Stomach smooth muscle (tissue), 2 donors: ENCODE data around the gene GRID1.
"Not testable (repeated sequence)": the region's sequence is repeated elsewhere in the genome, so short reads cannot be mapped to it uniquely, and the experiment has no call there.

ENCODE experiments used
- H3K27ac ChIP-seq: one replicate; pipeline ENCODE4 v1.7.0; 2013; ENCODE audit warnings: mild to moderate bottlenecking, low read length, inconsistent platforms
- H3K27me3 ChIP-seq, 2 donors: one replicate each; pipeline ENCODE4 v1.7.0; 2013; ENCODE audit warnings: low read length in 2 of 2; ENCODE audit not compliant: insufficient read depth in 2 of 2, control insufficient read depth in 1 of 2
- H3K36me3 ChIP-seq, 2 donors: one replicate each; pipeline ENCODE4 v1.7.0; 2013; ENCODE audit warnings: low read length in 2 of 2; ENCODE audit not compliant: control insufficient read depth in 2 of 2, insufficient read depth in 2 of 2
- H3K4me1 ChIP-seq: one replicate; pipeline ENCODE4 v1.7.0; 2013; ENCODE audit warnings: low read length; ENCODE audit not compliant: control insufficient read depth, insufficient read depth
- H3K4me3 ChIP-seq, 2 donors: one replicate each; pipeline ENCODE4 v1.7.0; 2013; ENCODE audit warnings: low read length in 2 of 2
- H3K9ac ChIP-seq, 2 donors: one replicate each; pipeline ENCODE4 v1.7.0; 2013; ENCODE audit warnings: low read length in 2 of 2, mild to moderate bottlenecking in 1 of 2
- H3K9me3 ChIP-seq, 2 donors: one replicate each; pipeline ENCODE4 v1.7.0; 2013; ENCODE audit warnings: low read length in 2 of 2; ENCODE audit not compliant: control insufficient read depth in 2 of 2
- donor health status: healthy.
- donor health status: Pancreatic carcinoma.

The GRID1 gene

GRCh38 chr10:85961073-85961472 lies 405.5 kb downstream of the GRID1 start:
- Histone ChIP-seq H3K4me3 (no peak overlapping the region), H3K9me3 (peaks cover under 1 to 2% of the 10 kb centered on the region in 2 donors), H3K4me1 (no peaks in the 10 kb centered on the region), H3K27me3 (no peaks in the 10 kb centered on the region), H3K9ac (no peak overlapping the region), H3K36me3 (no peaks in the 10 kb centered on the region), H3K27ac (no peak overlapping the region)

- Histone ChIP-seq H3K9me3 (peaks cover 0 to 2% of the 10 kb centered on the region in 2 donors), H3K9ac (no peak overlapping the region), H3K4me1 (no peaks in the 10 kb centered on the region), H3K36me3 (no peaks in the 10 kb centered on the region), H3K27ac (no peak overlapping the region), H3K27me3 (no peaks in the 10 kb centered on the region), H3K4me3 (no peak overlapping the region)
These were observed 407.4 kb downstream of the GRID1 start for GRCh38 chr10:85959239-85959638.

GRCh38 chr10:85950921-85951320 lies 415.7 kb downstream of the GRID1 start:
- Histone ChIP-seq H3K27ac (no peak overlapping the region), H3K9ac (no peak overlapping the region), H3K4me3 (no peak overlapping the region), H3K4me1 (no peaks in the 10 kb centered on the region), H3K27me3 (no peaks in the 10 kb centered on the region), H3K9me3 (no peaks in the 10 kb centered on the region), H3K36me3 (no peaks in the 10 kb centered on the region)

GRCh38 chr10:85946713-85947326 lies 419.8 kb downstream of the GRID1 start:
- no peaks in the 10 kb centered on the region for H3K9me3 ChIP-seq
- no peaks in the 10 kb centered on the region for H3K27me3 ChIP-seq
- no peaks in the 10 kb centered on the region for H3K36me3 ChIP-seq
- H3K9ac ChIP-seq = no peak overlapping the region
- no peak overlapping the region for H3K4me3 ChIP-seq
- H3K4me1 ChIP-seq = no peaks in the 10 kb centered on the region
- no peak overlapping the region for H3K27ac ChIP-seq

- Histone ChIP-seq H3K36me3 (no peaks in the 10 kb centered on the region), H3K9me3 (no peaks in the 10 kb centered on the region), H3K27me3 (no peaks in the 10 kb centered on the region), H3K4me3 (no peak overlapping the region), H3K27ac (no peak overlapping the region), H3K9ac (no peak overlapping the region), H3K4me1 (no peaks in the 10 kb centered on the region)
These were observed 430.4 kb downstream of the GRID1 start for GRCh38 chr10:85936161-85936560.

- no peaks in the 10 kb centered on the region for H3K27me3 ChIP-seq
- H3K27ac ChIP-seq = no peak overlapping the region
- no peaks in the 10 kb centered on the region for H3K36me3 ChIP-seq
- no peaks in the 10 kb centered on the region for H3K9me3 ChIP-seq
- no peak overlapping the region for H3K4me3 ChIP-seq
- H3K4me1 ChIP-seq = no peaks in the 10 kb centered on the region
- no peak overlapping the region for H3K9ac ChIP-seq
These were observed 432.0 kb downstream of the GRID1 start for GRCh38 chr10:85934586-85934985.

- H3K9ac ChIP-seq, H3K36me3 ChIP-seq, H3K4me3 ChIP-seq, H3K9me3 ChIP-seq, H3K4me1 ChIP-seq, H3K27me3 ChIP-seq, H3K27ac ChIP-seq: not testable (repeated sequence)
These were observed 436.6 kb downstream of the GRID1 start for GRCh38 chr10:85929993-85930392.

GRCh38 chr10:85927952-85928665 lies 438.5 kb downstream of the GRID1 start:
- no peaks in the 10 kb centered on the region for H3K27me3 ChIP-seq
- H3K4me3 ChIP-seq = no peak overlapping the region
- H3K4me1 ChIP-seq = peaks cover 7% of the 10 kb centered on the region
- no peak overlapping the region for H3K9ac ChIP-seq
- no peaks in the 10 kb centered on the region for H3K9me3 ChIP-seq
- H3K36me3 ChIP-seq = no peaks in the 10 kb centered on the region
- H3K27ac ChIP-seq = no peak overlapping the region

- Histone ChIP-seq H3K9me3 (no peaks in the 10 kb centered on the region), H3K27me3 (no peaks in the 10 kb centered on the region), H3K9ac (no peak overlapping the region), H3K27ac (no peak overlapping the region), H3K4me3 (no peak overlapping the region), H3K4me1 (peaks cover 11% of the 10 kb centered on the region), H3K36me3 (no peaks in the 10 kb centered on the region)
These were observed 439.6 kb downstream of the GRID1 start for GRCh38 chr10:85926986-85927385.

GRCh38 chr10:85926136-85926535 lies 440.5 kb downstream of the GRID1 start:
- peaks cover 19% of the 10 kb centered on the region for H3K4me1 ChIP-seq
- no peak overlapping the region for H3K9ac ChIP-seq
- H3K4me3 ChIP-seq = no peak overlapping the region
- no peaks in the 10 kb centered on the region for H3K36me3 ChIP-seq
- H3K27ac ChIP-seq = no peak overlapping the region
- no peaks in the 10 kb centered on the region for H3K9me3 ChIP-seq
- no peaks in the 10 kb centered on the region for H3K27me3 ChIP-seq

- no peak overlapping the region for H3K27ac ChIP-seq
- peaks cover 28% of the 10 kb centered on the region for H3K4me1 ChIP-seq
- H3K4me3 ChIP-seq = no peak overlapping the region
- H3K27me3 ChIP-seq = no peaks in the 10 kb centered on the region
- no peaks in the 10 kb centered on the region for H3K36me3 ChIP-seq
- H3K9ac ChIP-seq = no peak overlapping the region
- H3K9me3 ChIP-seq = no peaks in the 10 kb centered on the region
These were observed 441.3 kb downstream of the GRID1 start for GRCh38 chr10:85925201-85925750.
